Mammary epithelial cell (primary cell): ENCODE results near the gene CDKAL1.

Source experiments
- CTCF ChIP-seq, 2 donors: IDR thresholded peaks in 1 of 2; conservative IDR thresholded peaks in 1 of 2; 2 replicates each; pipeline ENCODE4 v1.5.1; 2011 to 2012; ENCODE audit warnings: inconsistent platforms in 2 of 2, low read length in 2 of 2, mild to moderate bottlenecking in 2 of 2, control low read depth in 1 of 2, low read depth in 1 of 2; ENCODE audit not compliant: insufficient read depth in 1 of 2; ENCODE audit errors: extremely low read depth in 1 of 2
- EZH2 ChIP-seq: IDR thresholded peaks from 2 replicates; pipeline ENCODE4 v1.6.1; 2012; ENCODE audit warnings: low read length, inconsistent platforms, borderline replicate concordance

DNA sequence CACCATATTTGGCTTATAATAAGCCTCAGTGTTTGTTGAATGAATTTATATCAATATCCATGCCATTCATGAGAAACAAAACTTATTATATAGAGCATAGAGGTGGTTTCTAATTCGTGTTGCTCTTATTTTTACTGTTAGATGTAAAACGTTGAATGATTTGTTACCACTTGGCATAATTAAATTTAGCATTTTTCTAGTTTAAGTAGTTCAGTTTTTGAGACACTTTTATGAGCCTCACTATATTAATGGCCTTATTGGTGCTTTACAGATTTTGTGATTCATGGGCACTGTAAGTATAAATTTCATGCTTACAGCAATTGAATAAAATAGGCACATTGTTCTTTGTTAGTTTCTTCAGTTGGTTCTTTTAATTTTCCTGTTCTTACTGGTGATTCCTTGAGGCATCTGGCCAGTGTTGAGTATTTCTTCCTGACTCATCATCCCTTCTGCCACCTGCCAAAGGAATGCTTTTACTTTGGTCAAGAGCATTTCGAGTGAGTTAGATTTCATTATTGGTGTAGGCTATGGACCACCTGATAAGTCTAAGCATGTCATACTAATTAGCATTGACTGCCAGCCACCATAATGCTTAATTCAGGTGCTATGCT is 34.8 kb downstream of the CDKAL1 start:
- TF ChIP-seq CTCF (conservative IDR thresholded peaks at IDR 0.05 in 1 of 2, IDR thresholded peaks at IDR 0.05 in 1 of 2; ENCODE audit: extremely low read depth in 1 of 2, insufficient read depth in 1 of 2, low read depth in 1 of 2, low read length in 2 of 2), result no peak
- no peak for TF ChIP-seq EZH2
